ENCODE results near the gene GRIP2.

GRIP2 gene

DNA sequence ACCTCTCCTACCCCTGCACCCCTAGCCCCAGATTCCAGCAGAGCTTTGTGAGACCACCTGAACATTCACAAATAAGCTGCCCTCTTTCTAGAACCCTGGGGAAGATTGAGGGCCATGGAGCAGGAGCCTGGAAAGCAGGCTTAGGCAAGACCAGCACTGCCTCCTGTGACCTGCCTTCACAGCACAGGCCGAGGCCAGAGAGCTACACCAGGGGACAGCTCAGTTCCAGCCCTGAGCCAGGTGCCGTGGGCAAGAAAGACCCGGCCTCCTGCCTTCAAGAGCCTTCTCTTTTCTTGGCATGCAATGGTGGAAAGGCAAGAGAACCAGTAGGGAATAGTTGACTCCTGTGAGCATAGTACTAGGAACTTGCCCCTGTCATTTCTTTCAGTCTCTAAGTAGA, 89.6 kb downstream of the GRIP2 start:
- no peak for DNase-seq

GRCh38 chr3:14448756-14449727, 91.1 kb downstream of the GRIP2 start:
- no peak for DNase-seq

GRCh38 chr3:14448063-14448462, 92.1 kb downstream of the GRIP2 start:
- DNase-seq: no peak

DNA sequence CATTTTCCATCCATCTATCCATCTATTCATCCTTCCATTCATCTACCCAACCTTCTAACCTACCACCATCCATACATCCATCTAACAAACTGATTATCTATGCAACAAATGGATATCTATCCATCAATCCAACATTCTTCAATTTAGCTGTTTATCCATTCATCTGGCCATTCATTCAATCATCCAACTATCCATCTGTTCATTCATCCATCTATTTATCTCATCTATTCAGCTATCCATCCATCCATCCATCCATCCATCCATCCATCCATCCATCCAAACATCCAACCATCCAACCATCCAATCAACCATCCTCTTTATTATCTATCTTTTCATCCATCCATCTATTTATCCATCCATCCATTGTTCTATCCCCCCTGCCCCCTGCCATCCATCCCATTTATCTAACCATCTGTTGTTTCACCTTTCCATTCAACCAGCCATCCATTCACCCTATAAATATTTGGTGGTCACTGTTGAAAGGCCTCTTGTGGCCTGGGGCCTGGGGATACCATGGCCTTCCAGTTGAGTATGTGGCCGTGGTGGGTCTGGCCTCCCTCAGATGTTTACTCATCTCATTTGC, 93.1 kb downstream of the GRIP2 start:
- DNase-seq: no peak

DNA sequence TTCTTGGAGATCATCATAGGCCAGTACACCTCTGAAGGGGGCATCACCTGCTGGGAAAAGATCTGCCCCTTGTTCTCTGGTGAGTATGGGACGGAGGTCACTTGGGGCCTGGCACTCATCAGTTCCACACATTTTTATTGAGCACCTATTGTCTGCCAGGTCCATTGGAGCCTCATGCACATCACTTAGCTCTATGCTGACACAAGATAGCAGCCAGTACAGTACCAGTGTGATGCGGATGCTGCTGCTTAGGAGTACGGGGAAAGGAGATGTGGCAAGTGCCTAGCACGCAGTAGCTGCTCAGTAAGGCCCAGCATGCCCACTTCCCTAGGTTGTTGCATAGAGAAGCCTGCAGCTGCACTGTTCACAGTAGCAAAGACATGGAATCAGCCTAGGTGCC, 94.4 kb downstream of the GRIP2 start:
- no peak for DNase-seq

DNA sequence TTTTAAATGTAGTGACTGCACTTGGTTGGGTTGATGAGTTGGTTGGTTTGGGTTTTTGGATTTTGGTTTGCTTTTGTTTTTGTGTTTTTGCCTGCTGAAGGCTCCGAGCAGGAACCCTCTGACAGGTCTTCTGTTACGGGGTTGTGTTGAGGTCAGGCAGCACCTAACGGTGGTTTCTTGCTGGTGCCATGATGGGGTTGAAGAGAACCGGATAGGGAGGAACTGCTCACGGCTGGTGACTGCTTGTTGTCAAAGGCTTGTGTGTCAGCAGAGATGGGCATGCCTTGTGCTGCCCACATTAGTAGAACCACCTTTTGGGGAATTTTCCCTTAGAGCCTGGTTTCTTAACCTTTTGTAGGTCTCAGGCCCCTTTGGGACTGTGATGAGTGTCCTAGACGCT, 95.8 kb downstream of the GRIP2 start:
- no peak for DNase-seq

GRCh38 chr3:14441920-14442300, 98.2 kb downstream of the GRIP2 start:
- no peak for DNase-seq

GRCh38 chr3:14441240-14441919, 98.8 kb downstream of the GRIP2 start:
- no peak for DNase-seq

- no peak for DNase-seq
Measured at GRCh38 chr3:14440531-14441239, 99.5 kb downstream of the GRIP2 start.

- DNase-seq: no peak
Measured at GRCh38 chr3:14440168-14440518, 100.0 kb downstream of the GRIP2 start.

- DNase-seq: peak; percentile 78
Measured at GRCh38 chr3:14439501-14440167, 100.5 kb downstream of the GRIP2 start.

All from NCI-H748 treated with DMSO at 0.1 percent for 48 hours (cell line).